Effector CD4-positive, alpha-beta T cell (primary cell): ENCODE measurements around the gene PLD6.
"Not testable (repeated sequence)": the region's sequence is repeated elsewhere in the genome, so short reads cannot be mapped to it uniquely, and the experiment has no call there.

Experiments
- DNase-seq: peaks from one replicate; pipeline ENCODE4 v3.0.0-alpha.2; 2020
- total RNA-seq: gene quantifications from one replicate; lab custom pipeline; 2026; lab: John Stamatoyannopoulos, UW

Gene PLD6
- 5.4 reads per million, percentile 21 among the genes with 10 or more reads in this experiment for total RNA-seq

GRCh38 chr17:17206124-17206912 is at the start of gene PLD6:
Gene PLD6, minus strand, starts transcription at chr17:17206333. Its CDS starts 47 bp downstream, at chr17:17206286.
- DNase-seq: peak; percentile 86

DNA sequence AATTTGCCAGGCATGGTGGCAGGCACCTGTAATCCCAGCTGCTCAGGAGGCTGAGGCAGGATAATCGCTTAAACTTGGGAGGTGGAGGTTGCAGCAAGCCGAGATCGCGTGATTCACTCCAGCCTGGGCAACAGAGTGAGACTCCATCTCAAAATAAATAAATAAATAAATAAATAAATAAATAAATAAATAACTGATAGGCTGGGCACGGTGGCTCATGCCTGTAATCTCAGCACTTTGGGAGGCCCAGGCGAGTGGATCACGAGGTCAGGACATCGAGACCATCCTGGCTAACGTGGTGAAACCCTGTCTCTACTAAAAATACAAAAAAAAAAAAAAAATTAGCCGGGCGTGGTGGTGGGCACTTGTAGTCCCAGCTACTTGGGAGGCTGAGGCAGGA is 49.6 kb upstream of the PLD6 start:
- not testable (repeated sequence) for DNase-seq

GRCh38 chr17:17254036-17254435 is 47.9 kb upstream of the PLD6 start:
- DNase-seq: no peak

DNA sequence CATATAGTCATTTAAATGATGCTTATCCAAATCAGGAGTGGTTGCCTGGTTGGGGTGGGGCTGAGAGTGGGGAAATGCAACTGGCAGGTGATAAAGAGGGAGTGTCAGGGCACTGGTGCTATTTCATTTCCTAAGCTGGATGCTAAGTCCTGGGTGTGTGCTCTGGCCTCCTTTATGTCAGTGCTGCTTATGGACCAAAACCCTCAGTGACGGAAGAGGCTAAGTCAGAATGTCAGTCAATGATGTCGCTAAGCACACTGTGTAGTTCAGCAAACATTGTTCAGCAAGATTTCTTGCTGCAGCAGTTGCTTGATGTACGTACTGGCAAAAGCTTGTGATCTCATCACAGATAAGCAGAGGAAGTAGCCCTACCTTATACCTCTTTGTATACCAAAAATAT is 47.3 kb upstream of the PLD6 start:
- DNase-seq: no peak

DNA sequence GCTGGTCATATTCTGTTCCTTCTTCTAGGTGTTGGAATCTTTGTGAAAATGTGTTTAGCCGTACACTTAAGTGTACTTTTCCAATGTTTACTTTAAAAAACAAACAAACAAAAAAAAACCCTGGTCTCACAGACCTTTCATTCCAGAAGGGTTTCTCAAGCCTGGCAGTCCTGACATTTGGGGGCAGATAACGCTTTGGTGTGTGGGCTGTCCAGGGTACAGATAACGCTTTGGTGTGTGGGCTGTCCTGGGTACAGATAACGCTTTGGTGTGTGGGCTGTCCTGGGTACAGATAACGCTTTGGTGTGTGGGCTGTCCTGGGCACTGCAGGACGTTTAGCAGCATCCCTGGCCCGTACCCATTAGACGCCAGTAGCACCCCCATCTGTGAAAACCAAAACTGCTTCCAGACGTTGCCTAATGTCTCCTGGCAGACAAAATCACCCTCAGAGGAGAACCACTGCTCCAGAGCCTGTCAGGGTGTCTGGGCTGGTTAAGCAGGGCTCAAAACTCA is 46.1 kb upstream of the PLD6 start:
- DNase-seq: no peak

GRCh38 chr17:17246879-17247278 is 40.7 kb upstream of the PLD6 start:
- DNase-seq: no peak

- no peak for DNase-seq
Observed at GRCh38 chr17:17243163-17243562, 37.0 kb upstream of the PLD6 start.

- DNase-seq: no peak
Observed at GRCh38 chr17:17242246-17242645, 36.1 kb upstream of the PLD6 start.

DNA sequence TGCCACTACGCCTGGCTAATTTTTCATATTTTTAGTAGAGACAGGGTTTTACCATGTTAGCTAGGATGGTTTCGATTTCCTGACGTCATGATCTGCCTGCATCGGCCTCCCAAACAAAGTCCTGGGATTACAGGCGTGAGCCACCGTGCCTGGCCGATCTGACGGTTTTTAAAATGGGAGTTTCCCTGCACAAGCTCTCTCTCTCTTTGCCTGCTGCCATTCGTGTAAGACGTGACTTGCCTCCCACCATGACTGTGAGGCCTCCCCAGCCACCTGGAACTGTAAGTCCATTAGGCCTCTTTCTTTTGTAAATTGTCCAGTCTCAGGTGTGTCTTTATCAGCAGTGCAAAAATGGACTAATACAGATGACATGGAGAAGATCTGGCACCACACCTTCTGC is 35.5 kb upstream of the PLD6 start:
- DNase-seq: no peak

DNA sequence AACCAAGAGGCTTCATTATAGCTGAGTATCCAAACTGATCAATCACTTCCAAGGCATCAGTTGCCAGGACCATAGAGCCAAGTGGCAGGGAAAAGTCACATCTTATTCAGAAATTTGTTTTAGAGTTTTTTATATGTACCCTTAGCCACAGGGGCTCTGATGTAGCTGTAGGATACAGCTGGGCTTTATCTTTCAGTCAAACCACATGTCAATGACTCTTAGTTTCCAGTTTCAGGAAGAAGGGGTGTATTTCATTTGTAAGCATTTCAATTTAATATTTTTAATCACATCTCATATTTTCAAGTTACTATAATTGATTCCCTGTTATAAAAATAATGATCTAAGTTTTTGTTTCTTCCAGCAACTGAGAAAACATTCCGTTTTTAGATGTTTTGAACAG is 33.7 kb upstream of the PLD6 start:
- no peak for DNase-seq

GRCh38 chr17:17237026-17237799 is 31.1 kb upstream of the PLD6 start, which contains the start of gene FLCN:
Gene FLCN, minus strand, starts transcription at chr17:17237168. Its CDS starts 9,031 bp downstream, at chr17:17228137.
- peak; percentile 89 for DNase-seq

- no peak for DNase-seq
Observed at GRCh38 chr17:17236295-17237025, 30.3 kb upstream of the PLD6 start.

DNA sequence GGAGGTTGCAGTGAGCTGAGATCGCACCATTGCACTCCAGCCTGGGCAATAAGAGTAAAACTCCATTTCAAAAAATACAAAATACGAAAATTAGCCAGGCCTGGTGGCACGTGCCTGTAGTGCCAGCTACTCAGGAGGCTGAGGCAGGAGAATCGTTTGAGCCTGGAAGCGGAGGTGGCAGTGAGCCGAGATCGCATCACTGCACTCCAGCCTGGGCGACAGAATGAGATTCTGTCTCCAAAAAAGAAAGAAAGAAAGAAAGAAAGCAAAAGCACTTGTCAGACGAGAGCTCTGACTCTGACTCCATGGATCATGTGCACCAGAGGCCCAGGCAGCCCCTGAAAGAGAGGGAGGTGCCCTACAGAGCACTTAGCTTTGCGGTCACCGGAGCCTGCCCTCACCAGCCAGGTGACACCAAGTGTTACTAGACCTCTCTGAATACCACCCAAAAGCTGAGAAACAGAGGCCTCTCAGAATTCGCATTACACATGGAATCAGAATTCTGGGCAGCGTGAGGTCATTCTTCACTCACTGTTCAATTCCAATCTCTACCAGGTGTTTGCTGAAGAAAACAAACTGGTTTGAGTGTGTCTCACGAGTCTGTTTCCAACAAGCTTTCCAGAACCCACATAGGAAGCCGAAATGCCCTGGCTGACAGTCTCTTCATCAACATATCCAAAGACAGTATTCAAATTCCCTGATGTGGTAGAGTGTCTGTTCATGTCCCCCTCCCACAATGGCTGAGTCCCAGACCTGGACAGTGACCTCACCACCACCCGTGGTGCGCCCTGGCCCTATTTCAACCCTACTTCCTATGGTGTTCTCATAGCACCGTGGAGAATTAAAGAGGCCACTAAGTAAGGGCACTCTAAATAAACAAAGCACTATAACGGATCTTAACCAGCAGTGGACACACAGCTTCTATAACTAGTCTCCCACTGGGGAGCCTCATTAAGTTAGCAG is 29.4 kb upstream of the PLD6 start:
- DNase-seq: no peak

GRCh38 chr17:17232303-17232621 is 26.1 kb upstream of the PLD6 start:
- DNase-seq: no peak

DNA sequence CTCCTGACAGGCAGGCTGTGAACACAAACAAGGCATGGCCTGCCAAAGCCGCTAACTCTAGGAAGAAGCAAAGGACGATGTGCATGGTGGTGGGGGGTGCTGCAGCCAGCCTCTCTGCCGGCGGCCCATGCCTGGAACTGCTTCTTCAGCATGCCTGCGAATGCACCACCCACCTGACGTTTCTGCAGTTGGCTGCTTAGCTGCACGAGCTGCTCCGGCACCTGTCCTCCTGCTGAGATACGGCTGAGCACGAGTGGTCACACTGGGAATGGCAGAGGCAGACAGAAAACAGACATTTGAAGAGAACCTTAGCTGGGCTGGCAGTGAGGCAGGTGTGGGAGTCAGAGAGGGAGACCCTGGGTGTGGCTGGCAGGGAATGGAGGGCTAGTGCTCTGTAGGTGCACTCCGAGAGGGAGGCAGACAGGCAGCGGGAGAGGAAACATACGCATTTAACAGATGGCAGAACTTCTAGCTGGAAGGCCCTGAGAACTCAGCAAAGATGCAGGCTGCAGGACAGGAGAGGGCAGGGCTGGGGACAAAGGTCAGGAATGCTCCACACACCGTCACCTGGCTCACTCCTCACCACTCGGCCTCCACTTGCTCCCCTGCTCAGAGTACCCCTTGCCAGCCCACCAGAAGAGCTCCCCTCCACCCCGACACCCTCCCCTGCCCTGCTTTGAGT is 25.6 kb upstream of the PLD6 start:
- no peak for DNase-seq

DNA sequence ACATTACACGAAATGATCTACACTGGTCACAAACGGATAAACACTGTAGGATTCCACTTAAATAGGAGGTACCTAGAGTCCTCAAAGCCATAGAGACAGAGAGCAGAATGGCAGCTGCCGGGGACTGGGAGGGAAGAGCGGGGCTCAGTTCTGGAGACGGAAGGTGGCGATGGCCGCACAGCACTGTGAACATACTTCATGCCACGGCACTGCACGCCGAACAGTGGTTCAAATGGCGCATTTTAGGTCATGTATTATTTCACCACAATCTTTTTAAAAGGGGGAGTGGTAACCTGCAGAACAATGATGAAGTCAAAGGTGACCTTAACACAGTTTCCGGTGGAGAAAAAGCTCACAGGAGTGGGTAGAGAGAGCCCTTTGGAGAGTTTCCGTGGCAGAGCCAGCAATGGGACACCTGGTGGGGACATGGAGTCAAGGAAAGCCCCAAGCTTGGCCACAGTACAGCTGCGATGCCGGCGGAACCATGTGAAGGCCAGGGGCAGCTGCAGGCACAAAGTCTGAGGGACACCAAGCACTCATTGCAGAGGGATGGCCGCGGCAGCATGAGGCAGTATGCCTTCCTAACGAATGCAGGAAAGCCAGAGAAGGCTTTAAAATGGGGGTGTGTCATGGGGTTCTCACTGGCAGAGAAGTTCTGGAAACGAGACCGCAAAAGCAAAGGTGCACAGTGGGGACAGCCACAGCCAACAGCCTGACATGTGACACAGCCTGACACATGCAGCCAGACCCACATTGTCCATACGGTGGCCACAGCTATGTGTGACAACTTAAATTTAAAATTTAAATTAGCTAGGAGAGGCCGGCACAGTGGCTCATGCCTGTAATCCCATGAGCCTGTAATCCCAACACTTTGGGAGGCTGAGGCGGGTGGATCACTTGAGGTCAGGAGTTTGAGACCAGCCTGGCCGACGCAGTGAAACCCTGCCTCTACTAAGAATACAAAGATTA is 23.6 kb upstream of the PLD6 start:
- no peak for DNase-seq

DNA sequence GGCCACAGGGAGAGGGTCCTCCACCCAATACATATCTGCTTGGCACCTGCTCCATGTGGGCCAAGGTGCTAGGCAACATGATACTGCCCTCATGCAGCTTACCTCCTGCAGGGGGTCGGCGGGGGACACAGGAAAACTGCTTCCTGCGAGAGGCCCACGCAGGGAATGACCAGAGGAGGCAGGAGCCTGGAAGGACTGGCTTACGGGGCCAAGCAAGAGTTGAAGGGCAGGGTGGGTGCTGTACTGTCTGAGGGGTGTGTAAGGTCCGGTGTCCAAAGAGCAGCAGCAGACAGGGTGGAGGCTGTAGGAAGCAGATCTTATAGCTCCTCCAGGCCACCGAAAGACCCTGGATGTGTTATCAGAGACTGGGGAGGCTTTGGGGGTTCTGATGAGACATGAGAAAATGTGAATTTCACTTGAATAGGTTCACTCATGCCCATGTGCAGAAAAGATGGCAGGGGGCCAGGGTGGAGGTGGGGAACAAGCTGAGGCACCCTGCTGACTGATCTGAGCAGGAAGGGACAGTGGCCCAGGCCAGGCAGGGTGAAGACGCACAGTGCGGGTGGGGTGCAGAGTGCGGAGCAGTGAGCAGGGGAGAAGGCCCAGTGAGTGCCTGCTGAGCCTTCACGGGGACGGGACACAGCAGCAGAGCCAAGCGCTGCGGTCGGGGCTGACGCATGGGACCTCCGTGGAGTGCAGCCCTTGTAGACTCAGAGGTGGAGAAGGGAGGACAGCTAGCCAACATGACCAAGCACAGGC is 22.6 kb upstream of the PLD6 start:
- DNase-seq: no peak

- DNase-seq: no peak
Observed at GRCh38 chr17:17227608-17228520, 21.7 kb upstream of the PLD6 start.
